Measurements from ENCODE around the gene PEX16. TPM values are rescaled to one million over a fixed set of nuclear protein-coding genes. Genes with fewer than 3 reads are reported as not detected.

PEX16 gene
- total RNA-seq, 1 donor from 2014 or later = 35.8 TPM

DNA sequence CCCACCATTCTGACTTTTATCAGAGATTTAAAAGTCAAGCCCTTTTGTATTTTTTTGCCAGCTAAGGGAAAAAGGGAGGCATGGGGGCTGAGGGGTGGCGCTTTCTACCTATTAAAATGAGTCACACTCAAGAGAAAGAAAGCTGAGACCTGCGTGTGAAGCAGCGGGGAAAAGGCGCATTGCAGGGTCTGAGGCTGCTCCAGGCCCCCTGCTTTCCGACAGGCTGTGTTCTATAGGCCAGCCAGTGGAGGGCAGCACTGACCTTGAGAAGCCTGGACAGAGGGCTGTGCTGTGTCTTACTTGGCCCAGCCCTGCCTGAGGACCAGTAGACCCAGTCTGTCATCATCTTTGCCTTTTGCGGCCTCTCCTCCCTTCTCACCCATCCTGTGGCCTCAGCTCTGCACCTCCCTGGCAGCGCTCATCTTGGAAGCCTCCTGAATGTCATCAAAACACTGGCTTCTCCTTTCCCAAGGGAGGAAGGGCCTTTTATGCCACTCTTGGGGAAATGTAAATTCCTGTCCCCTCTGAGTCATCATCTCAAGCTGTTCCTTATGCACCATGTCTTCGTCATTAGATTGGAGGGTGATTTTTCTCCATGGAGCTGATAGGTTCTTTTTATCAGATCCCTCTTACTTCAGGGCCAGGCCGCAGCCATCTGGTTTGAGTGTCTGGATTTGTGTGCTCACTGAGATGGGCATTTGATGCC lies 44.9 kb downstream of the PEX16 start:
- TF ChIP-seq POLR2AphosphoS5 (IDR thresholded peaks at IDR 0.05; ENCODE audit: insufficient read depth in 1 of 2, low read depth in 1 of 2) (no peak), CTCF (IDR thresholded peaks at IDR 0.05) (peak in 2 of 3 experiments; percentile 17 to 49), POLR2A (IDR thresholded peaks at IDR 0.05) (no peak)
- Histone ChIP-seq H3K27me3 (no peaks in the 10 kb centered on the region), H3K4me3 (no peak overlapping the region), H3K36me3 (peaks cover 0 to 80% of the 10 kb centered on the region in 2 donors), H3K4me1 (no peaks in the 10 kb centered on the region), H3K27ac (no peak overlapping the region), H3K9me3 (no peaks in the 10 kb centered on the region)
- DNase-seq (ENCODE audit: extremely low spot score in 2 of 2) = no peak
- intact Hi-C loops (cut with DNase I) = no loop called here

- H3K27me3 ChIP-seq = no peaks in the 10 kb centered on the region
- intact Hi-C loops (cut with DNase I) = no loop called here
- TF ChIP-seq POLR2AphosphoS5 (IDR thresholded peaks at IDR 0.05; ENCODE audit: insufficient read depth in 1 of 2, low read depth in 1 of 2) = no peak
- TF ChIP-seq CTCF (IDR thresholded peaks at IDR 0.05) = no peak
- TF ChIP-seq POLR2A (IDR thresholded peaks at IDR 0.05) = no peak
- no peak overlapping the region for H3K27ac ChIP-seq
- peaks cover 0 to 80% of the 10 kb centered on the region in 2 donors for H3K36me3 ChIP-seq
- no peaks in the 10 kb centered on the region for H3K9me3 ChIP-seq
- DNase-seq (ENCODE audit: extremely low spot score in 2 of 2) = no peak
- H3K4me3 ChIP-seq = no peak overlapping the region
- no peaks in the 10 kb centered on the region for H3K4me1 ChIP-seq
Observed at GRCh38 chr11:45871638-45872037, 46.0 kb downstream of the PEX16 start.

DNA sequence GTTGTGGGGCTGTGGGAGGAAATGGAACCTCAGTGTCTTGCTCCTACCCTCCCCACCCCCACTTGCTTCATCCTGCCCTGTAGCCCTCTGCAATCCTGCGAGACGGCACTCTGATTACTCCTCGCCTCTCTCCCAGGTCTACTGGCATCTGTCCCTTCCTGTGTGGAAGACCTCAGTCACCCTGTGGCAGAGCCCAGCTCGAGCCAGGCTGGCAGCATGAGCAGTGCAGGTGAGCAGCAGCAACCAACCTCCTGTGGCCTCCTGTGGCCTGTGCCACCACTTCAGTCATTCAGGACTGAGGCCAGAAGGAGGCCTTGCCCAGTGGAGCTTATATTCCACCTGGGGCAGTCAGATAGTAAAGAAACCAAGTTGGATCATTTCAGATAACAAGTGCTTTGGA lies 47.0 kb downstream of the PEX16 start:
- H3K9me3 ChIP-seq = no peaks in the 10 kb centered on the region
- no peak for DNase-seq (ENCODE audit: extremely low spot score in 2 of 2)
- H3K27ac ChIP-seq = no peak overlapping the region
- H3K4me1 ChIP-seq = no peaks in the 10 kb centered on the region
- intact Hi-C loops (cut with DNase I) = no loop called here
- H3K4me3 ChIP-seq = no peak overlapping the region
- H3K27me3 ChIP-seq = no peaks in the 10 kb centered on the region
- peaks cover 0 to 87% of the 10 kb centered on the region in 2 donors for H3K36me3 ChIP-seq
- TF ChIP-seq POLR2A (IDR thresholded peaks at IDR 0.05) = no peak

- peaks cover 0 to 87% of the 10 kb centered on the region in 2 donors for H3K36me3 ChIP-seq
- intact Hi-C loops (cut with DNase I) = no loop called here
- TF ChIP-seq CTCF (IDR thresholded peaks at IDR 0.05) (no peak), POLR2AphosphoS5 (IDR thresholded peaks at IDR 0.05; ENCODE audit: insufficient read depth in 1 of 2, low read depth in 1 of 2) (no peak), POLR2A (IDR thresholded peaks at IDR 0.05) (no peak)
- no peak overlapping the region for H3K27ac ChIP-seq
- no peak for DNase-seq (ENCODE audit: extremely low spot score in 2 of 2)
- no peak overlapping the region for H3K4me3 ChIP-seq
- H3K27me3 ChIP-seq = no peaks in the 10 kb centered on the region
- H3K4me1 ChIP-seq = no peaks in the 10 kb centered on the region
- no peaks in the 10 kb centered on the region for H3K9me3 ChIP-seq
Observed at GRCh38 chr11:45869551-45869950, 48.1 kb downstream of the PEX16 start.

GRCh38 chr11:45864041-45864440 lies 53.6 kb downstream of the PEX16 start:
- Histone ChIP-seq H3K27me3 (no peaks in the 10 kb centered on the region), H3K36me3 (peaks cover 0 to 83% of the 10 kb centered on the region in 2 donors), H3K9me3 (no peaks in the 10 kb centered on the region), H3K4me1 (peaks cover 17% of the 10 kb centered on the region), H3K27ac (no peak overlapping the region), H3K4me3 (no peak overlapping the region)
- intact Hi-C loops (cut with DNase I) = no loop called here
- no peak for DNase-seq (ENCODE audit: extremely low spot score in 2 of 2)
- TF ChIP-seq POLR2A (IDR thresholded peaks at IDR 0.05) (no peak), POLR2AphosphoS5 (IDR thresholded peaks at IDR 0.05; ENCODE audit: insufficient read depth in 1 of 2, low read depth in 1 of 2) (no peak), CTCF (IDR thresholded peaks at IDR 0.05) (no peak)

All from vagina (tissue), 2 donors.